G401.6 (cell line): ENCODE results near the gene NEK8.
"Not testable (repeated sequence)": the region's sequence is repeated elsewhere in the genome, so short reads cannot be mapped to it uniquely, and the experiment has no call there.

Experiments used
- FAIRE-seq: peaks from 2 replicates; lab custom pipeline; 2012; peaks lifted over from hg19 to GRCh38; lab: Jason Lieb, UNC

The NEK8 gene

DNA sequence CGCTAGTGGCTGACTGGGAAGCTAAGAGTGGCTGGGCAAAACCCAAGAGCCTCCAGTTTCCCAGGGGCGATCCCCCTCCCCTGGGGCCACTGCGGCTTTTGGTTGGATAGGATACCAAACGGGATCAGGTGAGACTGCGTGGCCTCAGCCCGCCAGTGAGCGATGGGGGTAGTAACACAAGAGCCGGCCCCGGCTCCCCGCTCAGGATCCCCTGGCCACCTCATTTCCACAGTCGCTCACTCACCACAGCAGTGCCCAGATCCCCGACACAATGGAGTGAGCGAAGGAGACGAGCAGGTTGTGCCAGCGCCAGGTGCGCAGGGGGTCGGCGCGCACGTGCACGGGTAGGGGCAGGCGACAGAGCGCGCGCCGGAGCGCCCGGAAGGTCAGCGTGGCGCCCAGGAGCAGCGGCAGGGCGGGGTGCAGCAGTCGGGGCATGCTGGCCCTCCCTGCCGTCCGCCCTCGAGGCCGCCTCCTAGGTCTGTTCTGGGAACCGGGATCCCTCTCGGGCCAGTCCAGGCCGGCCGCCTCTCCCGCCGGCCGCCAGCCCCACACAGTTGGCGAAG lies 2.8 kb upstream of the NEK8 start:
- no peak for FAIRE-seq

GRCh38 chr17:28726226-28726626 lies 2.4 kb upstream of the NEK8 start, which contains the start of gene TLCD1:
Gene TLCD1 (minus strand): TSS chr17:28726233. CDS start chr17:28726097, 136 bp downstream.
- FAIRE-seq: no peak

DNA sequence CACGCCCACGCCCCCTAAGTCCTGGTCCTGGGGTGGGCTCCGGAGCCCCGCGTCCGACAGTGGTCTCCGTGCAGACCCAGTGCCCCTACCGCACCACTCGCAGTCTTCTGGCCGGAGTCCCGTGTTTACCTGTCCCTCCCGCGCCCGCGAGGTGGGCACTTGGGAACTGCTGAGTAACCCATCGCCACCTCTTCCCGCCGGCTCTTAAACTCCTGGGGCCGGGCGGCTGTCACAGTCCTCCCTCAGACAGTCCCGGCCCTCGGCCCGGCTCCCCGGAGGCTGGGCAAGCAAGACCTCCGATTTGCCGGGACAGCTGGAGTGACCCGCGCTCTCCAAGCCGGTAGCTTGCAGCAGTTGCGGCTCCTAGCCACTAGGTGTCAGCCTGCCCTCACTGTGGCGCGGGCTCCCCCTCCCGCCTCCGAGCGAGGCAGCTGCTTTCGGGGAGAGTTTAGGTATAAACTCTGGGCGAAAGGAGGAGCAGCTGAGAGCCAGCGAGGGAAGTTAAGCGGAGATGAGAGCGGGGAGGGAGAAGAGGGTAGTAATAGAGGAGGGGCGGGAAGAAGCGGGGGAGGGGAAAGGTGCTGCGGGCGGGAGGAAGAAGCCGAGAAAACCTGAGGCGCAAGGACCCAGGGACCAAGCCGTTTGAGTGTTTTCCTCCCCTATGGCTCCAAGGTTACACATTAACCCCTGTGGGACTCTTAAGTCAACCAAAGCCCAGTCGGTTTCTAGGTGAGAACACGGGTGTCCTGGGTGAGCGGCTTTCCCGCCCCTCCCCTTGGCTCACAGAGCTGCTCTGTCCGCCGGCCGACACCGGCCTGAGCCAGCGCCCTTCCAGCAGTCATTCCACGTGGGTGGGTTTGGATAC lies 1.7 kb upstream of the NEK8 start:
- peak; percentile 91 for FAIRE-seq

- FAIRE-seq: no peak
Observed at GRCh38 chr17:28729950-28730330, 1.4 kb downstream of the NEK8 start.

DNA sequence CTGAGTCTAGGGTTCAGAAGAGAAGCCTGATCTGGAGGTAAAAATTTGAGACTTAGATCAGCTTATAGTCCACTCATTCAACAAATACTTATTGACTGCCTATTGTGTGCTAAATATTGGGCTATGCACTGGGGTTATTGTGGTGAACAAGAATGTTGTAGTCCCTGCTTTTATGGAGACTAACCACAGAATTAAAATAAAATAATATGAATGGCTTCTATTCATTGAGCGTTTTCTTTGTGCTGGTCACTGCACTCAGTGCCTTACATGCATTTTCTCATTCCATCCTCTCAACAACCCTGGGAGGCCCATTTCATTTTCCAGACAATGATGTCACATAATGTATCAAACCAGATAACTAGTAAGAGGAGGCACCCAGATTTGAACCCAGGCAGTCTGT lies 4.8 kb downstream of the NEK8 start:
- no peak for FAIRE-seq

GRCh38 chr17:28734712-28735241 lies 6.2 kb downstream of the NEK8 start:
- no peak for FAIRE-seq

DNA sequence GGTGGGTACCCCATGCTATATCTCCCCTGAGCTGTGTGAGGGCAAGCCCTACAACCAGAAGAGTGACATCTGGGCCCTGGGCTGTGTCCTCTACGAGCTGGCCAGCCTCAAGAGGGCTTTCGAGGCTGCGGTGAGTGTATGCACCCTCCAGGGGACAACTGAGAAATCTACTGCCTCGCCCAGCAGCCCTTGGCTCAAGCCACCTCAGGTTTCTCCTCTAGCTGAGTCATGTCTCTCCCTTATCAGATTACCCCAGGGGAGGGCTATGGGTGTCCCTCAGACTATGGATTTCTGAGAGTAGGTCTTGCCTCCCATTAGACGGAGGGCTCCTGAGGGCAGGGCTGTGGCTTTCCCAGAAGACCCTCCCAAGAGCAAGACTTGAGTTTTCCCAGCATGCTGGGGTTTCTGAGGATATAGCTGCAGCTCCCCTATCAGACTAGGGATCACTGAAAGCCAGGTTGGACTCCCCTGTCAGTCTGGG lies 6.7 kb downstream of the NEK8 start:
- no peak for FAIRE-seq

- FAIRE-seq: not testable (repeated sequence)
Observed at GRCh38 chr17:28735913-28736769, 7.6 kb downstream of the NEK8 start.

DNA sequence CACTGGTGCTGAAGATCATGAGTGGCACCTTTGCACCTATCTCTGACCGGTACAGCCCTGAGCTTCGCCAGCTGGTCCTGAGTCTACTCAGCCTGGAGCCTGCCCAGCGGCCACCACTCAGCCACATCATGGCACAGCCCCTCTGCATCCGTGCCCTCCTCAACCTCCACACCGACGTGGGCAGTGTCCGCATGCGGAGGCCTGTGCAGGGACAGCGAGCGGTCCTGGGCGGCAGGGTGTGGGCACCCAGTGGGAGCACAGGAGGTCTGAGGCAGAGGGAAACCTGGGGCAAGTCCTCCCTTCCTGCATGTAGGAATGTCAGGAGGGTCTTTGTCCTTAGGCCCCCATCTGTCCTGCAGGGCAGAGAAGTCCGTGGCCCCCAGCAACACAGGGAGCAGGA lies 8.7 kb downstream of the NEK8 start:
- no peak for FAIRE-seq

DNA sequence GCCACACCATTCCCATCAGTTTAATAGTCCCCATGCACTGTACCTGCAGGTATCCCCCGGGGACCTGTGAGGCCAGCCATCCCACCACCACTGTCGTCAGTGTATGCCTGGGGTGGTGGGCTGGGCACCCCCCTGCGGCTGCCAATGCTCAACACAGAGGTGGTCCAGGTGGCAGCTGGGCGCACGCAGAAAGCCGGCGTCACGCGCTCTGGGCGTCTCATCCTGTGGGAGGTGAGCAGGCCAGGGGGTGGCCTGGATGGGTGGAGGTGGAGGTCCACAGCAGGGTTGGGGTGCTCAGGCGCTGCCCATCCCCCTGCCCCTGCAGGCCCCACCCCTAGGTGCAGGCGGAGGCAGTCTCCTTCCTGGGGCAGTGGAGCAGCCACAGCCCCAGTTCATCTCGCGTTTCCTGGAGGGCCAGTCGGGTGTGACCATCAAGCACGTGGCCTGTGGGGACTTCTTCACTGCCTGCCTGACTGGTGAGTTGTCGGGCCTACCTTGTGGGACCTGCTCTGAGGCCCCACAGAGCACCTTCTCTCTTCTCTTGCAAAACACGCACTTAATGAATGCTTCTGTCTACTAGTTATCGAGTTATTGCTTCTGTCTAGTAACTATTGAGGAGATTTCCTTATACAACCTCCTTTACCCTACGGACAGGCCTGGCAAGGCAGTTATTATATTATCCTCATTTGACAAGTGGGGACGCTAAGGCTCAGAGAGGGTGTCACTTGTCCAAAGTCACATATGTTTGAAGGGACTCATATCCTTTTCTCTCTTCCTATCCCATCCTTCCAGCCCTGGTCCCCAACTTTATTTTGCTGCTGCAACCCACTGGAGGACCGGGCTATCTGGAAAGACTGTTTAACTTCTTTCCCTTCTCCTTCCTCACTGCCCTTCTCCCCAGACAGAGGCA lies 9.4 kb downstream of the NEK8 start:
- FAIRE-seq: no peak

DNA sequence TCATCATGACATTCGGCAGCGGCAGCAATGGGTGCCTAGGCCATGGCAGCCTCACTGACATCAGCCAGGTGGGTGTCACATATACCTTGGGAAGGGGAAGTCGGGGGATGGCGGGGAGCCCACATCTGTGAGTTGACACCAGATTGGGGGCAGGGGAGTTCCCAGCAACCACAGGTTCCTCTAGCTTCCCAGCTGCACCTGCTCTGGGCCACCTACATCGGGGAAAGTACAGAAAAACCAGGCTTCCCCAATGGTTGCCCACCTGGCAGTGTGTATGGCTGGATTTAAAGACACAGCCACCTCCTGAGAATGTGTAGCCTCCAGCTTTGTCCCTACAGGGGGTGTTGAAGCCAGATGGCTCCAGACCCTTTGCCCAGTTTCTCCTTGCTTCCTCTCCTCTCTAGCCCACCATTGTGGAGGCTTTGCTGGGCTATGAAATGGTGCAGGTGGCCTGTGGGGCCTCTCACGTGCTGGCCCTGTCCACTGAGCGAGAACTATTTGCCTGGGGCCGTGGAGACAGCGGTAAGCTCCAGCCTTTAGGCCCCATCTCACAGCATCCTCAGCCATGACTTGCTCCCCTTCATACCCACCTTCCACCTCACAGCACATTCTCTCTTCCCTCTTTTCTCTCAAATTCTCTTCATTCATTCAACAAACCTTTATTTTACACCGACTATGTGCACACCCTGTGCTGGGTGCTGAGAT lies 10.2 kb downstream of the NEK8 start:
- FAIRE-seq: no peak

DNA sequence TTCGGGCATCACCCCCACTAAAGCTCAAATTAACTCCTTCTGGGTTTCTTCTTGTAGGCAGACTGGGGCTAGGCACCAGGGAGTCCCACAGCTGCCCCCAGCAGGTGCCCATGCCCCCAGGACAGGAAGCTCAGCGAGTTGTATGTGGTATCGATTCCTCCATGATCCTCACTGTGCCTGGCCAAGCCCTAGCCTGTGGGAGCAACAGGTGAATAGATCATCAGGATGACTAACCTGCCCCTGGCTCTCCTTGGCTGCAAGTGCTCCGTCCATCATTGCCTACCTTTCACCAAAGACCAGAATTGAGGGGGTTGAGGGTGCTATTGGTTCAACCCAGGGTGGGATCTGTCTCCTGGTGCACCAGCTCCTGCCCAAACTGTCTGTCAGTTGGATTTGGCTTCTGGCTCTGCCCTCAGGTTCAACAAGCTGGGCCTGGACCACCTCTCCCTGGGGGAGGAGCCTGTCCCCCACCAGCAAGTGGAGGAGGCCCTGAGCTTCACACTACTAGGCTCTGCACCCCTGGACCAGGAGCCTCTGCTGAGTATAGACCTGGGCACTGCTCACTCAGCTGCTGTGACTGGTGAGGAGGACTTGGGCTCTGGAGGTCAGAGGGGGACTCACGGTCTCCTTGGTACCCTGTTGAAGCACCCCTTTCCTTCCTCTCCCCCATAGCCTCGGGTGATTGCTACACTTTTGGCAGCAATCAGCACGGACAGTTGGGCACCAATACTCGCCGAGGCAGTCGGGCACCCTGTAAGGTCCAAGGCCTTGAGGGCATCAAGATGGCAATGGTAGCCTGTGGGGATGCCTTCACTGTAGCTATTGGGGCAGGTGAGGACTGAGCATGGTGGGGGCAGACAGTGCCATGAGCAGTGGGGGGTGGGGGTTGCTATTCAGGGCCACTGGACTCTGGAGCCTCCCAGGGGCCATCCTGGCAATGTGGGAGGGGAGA lies 12.1 kb downstream of the NEK8 start:
- no peak for FAIRE-seq

DNA sequence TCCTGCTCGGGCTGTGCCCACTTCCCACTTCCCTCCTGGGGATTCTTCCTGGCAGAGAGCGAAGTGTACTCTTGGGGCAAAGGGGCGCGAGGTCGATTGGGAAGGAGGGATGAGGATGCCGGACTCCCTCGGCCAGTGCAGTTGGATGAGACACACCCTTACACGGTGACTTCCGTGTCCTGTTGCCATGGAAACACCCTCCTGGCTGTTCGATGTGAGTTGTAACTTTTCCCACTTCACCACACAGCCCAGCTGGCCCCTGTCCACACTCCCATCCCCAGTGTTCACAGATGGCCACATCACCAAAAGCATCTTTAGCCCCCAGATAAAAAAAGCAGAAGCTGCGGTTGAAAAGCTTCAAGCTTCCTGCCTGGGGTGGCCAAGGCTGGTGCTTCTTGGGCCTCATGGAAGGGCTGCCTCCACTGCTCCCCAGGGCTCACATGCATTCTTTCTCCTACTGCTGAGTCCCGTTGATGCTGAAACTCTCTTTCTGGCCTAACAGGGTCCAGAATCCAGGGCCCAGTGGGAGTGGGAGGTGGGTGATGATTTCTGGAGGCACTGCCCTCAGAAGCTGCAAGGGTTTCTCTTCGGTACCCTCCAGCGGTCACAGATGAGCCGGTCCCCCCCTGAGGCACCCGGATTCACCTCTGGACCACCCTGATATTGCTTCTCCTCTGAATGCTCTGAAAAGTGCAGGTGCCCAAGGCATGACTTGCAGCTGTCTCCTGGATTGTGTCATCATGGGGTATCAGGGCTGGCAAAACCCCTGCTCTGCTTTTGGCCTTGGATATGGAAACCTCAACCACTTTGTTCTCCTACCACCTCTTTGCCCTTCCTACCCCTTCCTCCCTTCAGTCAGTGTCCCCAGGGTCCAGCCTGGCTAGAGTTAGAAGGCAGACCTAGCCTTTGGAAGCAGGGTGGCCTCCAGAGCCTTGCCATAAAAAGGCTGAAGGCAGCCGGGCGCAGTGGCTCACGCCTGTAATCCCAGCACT lies 13.1 kb downstream of the NEK8 start:
- no peak for FAIRE-seq

GRCh38 chr17:28743243-28744103 lies 14.9 kb downstream of the NEK8 start, which contains the start of gene TRAF4:
Gene TRAF4 (plus strand): TSS chr17:28744011. CDS start chr17:28744113, 102 bp downstream.
- FAIRE-seq: no peak

DNA sequence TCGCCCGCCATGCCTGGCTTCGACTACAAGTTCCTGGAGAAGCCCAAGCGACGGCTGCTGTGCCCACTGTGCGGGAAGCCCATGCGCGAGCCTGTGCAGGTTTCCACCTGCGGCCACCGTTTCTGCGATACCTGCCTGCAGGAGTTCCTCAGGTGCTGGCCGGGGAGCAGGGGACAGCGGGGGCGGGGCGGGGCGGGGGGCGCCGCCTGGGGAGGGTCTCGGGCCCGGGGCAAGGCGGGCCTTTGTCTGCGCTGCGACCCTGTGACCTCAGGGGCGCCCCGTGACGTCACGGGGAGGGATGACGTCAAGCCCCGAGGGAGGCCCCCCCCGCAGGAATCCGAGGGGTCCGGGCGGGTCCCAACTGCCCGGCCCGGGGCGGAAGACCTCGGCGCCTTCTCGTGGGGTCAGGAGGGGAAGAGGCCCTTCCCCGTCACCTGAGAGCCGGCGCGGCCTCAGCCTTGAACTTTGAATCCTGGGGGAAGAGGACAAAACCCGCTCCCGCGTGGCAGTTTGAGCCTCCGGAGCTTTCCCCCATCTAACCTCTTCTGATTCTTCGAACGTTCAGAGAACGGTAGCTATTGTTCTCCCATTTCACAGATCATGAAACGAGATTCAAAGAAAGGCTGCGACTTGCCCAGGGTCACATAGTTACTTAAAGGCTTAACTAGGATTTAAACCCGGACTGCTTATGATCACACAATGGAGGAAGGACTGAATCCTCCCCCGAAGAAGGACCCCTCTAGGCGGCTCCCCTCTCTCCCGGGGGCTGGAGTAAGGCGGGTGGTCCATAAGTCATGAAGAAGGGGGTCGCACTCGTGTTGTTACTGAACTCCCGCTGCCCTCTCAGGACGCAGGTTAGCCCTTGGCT lies 15.8 kb downstream of the NEK8 start:
- no peak for FAIRE-seq
